ENCODE results near the gene C12orf76. TPM values are rescaled to one million over a fixed set of nuclear protein-coding genes. Genes with fewer than 3 reads are reported as not detected.

Gene C12orf76
- total RNA-seq, 3 donors from 2014 or later: 16.0 to 19.3 (median 18.1) TPM

GRCh38 chr12:110006115-110006514 lies 42.2 kb downstream of the C12orf76 start:
- Histone ChIP-seq H3K27me3 (no peaks in the 10 kb centered on the region), H3K4me1 (peaks cover 0 to 11% of the 10 kb centered on the region in 2 donors), H3K9me3 (no peaks in the 10 kb centered on the region), H3K36me3 (no peaks in the 10 kb centered on the region), H3K4me3 (no peak overlapping the region), H3K27ac (no peak overlapping the region)
- intact Hi-C loops (cut with DNase I; ENCODE audit: low total_unique reads): no loop called here
- DNase-seq (ENCODE audit: low spot score in 2 of 2): no peak
- TF ChIP-seq POLR2A (IDR thresholded peaks at IDR 0.05) (no peak), CTCF (IDR thresholded peaks at IDR 0.05) (no peak), POLR2AphosphoS5 (IDR thresholded peaks at IDR 0.05) (no peak)

DNA sequence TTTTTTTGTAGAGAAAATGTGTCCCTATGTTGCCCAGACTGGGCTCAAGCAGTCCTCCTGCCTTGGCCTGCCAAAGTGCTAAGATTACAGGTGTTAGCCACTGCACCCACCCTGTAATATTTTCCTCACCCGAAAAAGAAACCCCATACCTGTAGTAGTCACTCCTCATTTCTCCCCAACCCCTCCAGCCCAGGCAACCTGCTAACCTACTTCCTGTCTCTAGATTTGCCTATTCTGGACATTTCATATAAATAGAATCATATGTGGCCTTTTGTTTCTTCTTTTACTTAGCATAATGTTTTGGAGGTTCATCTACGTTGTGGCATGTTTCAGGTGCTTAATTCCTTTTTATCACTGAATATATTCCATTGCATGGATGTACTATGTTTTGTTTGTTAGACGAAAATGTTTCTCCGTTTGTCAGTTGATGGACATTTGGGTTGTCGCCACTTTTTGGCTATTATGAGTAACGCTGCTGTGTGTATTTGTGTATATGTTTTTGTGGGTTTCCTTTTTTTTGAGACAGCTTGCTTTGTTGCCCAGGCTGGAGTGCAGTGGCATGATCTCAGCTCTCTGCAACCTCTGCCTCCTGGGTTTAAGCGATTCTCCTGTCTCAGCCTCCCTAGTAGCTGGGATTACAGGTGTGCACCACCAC lies 42.9 kb downstream of the C12orf76 start:
- intact Hi-C loops (cut with DNase I; ENCODE audit: low total_unique reads): no loop called here
- TF ChIP-seq POLR2AphosphoS5 (IDR thresholded peaks at IDR 0.05) (no peak), CTCF (IDR thresholded peaks at IDR 0.05) (no peak), POLR2A (IDR thresholded peaks at IDR 0.05) (no peak)
- no peak for DNase-seq (ENCODE audit: low spot score in 2 of 2)
- Histone ChIP-seq H3K27me3 (no peaks in the 10 kb centered on the region), H3K9me3 (no peaks in the 10 kb centered on the region), H3K27ac (no peak overlapping the region), H3K4me3 (no peak overlapping the region), H3K36me3 (no peaks in the 10 kb centered on the region), H3K4me1 (peaks cover 0 to 11% of the 10 kb centered on the region in 2 donors)

DNA sequence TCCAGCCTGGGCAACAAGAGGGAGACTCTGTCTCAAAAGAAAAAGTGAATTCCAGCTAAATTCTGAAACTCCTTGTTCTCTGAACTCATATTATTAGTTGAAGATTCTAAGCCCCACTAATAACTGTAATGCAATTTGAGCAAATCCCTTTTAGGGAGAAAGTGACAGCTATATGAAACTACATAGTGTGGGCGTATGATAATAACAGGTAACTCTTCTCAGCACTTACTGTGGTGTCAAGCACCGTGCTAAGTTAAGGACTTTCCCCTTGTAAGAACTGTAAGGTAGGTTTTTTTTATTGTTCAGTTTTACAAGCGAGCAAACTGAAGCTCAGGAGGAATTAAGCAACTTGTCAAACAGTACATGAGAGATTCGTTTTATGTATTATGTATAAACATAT lies 43.7 kb downstream of the C12orf76 start:
- DNase-seq (ENCODE audit: low spot score in 2 of 2): no peak
- H3K4me1 ChIP-seq: peaks cover 0 to 11% of the 10 kb centered on the region in 2 donors
- no peak overlapping the region for H3K27ac ChIP-seq
- H3K36me3 ChIP-seq: no peaks in the 10 kb centered on the region
- TF ChIP-seq POLR2A (IDR thresholded peaks at IDR 0.05): no peak
- TF ChIP-seq POLR2AphosphoS5 (IDR thresholded peaks at IDR 0.05): no peak
- no peak for TF ChIP-seq CTCF (IDR thresholded peaks at IDR 0.05)
- intact Hi-C loops (cut with DNase I; ENCODE audit: low total_unique reads): no loop called here
- H3K27me3 ChIP-seq: no peaks in the 10 kb centered on the region
- H3K9me3 ChIP-seq: no peaks in the 10 kb centered on the region
- H3K4me3 ChIP-seq: no peak overlapping the region

GRCh38 chr12:110002676-110003515 lies 45.4 kb downstream of the C12orf76 start:
- peak overlapping the region in 1 of 3 donors; percentile 26 for H3K4me3 ChIP-seq
- H3K36me3 ChIP-seq: no peaks in the 10 kb centered on the region
- H3K27ac ChIP-seq: peak overlapping the region; percentile 83 to 85
- intact Hi-C loops (cut with DNase I; ENCODE audit: low total_unique reads): no loop called here
- no peak for DNase-seq (ENCODE audit: low spot score in 2 of 2)
- H3K9me3 ChIP-seq: no peaks in the 10 kb centered on the region
- peaks cover 0 to 11% of the 10 kb centered on the region in 2 donors for H3K4me1 ChIP-seq
- no peaks in the 10 kb centered on the region for H3K27me3 ChIP-seq
- peak in 1 of 3 donors; percentile 12 for TF ChIP-seq POLR2AphosphoS5 (IDR thresholded peaks at IDR 0.05)
- TF ChIP-seq POLR2A (IDR thresholded peaks at IDR 0.05): no peak

DNA sequence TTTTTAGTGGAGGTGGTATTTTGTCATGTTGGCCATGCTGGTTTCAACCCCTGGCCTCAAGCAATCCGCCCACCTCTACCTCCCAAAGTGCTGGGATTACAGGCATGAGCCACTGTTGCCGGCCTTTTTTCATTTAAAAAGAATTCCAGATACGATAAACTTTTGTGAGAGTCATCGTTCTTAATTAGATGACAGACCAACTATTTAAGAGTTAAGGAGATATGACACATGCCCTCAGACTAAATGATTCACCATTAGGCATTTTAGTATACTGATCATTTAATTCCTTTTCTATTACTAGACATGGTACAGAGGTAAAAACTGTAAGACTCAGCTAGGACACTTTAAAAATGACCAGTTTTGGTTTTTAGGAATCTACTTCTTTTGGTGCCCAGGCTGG lies 46.7 kb downstream of the C12orf76 start:
- DNase-seq (ENCODE audit: low spot score in 2 of 2): no peak
- Histone ChIP-seq H3K4me3 (no peak overlapping the region), H3K36me3 (no peaks in the 10 kb centered on the region), H3K27me3 (no peaks in the 10 kb centered on the region), H3K9me3 (no peaks in the 10 kb centered on the region), H3K4me1 (peaks cover 0 to 11% of the 10 kb centered on the region in 2 donors), H3K27ac (peak overlapping the region; percentile 83 to 85)
- intact Hi-C loops (cut with DNase I; ENCODE audit: low total_unique reads): no loop called here
- TF ChIP-seq CTCF (IDR thresholded peaks at IDR 0.05): no peak
- no peak for TF ChIP-seq POLR2A (IDR thresholded peaks at IDR 0.05)
- no peak for TF ChIP-seq POLR2AphosphoS5 (IDR thresholded peaks at IDR 0.05)

All from breast epithelium (tissue), 4 donors.